ENCODE results near the gene ZBTB39. TPM values are rescaled to one million over a fixed set of nuclear protein-coding genes. Genes with fewer than 3 reads are reported as not detected.
"Not testable (repeated sequence)": the region's sequence is repeated elsewhere in the genome, so short reads cannot be mapped to it uniquely, and the experiment has no call there.

ZBTB39 gene
- total RNA-seq = 10 to 100 TPM in 2 of 4 donors, 1 to 10 TPM in 2; 7.6 to 13.0 (median 10.9) TPM

GRCh38 chr12:57005980-57006808 is at the start of gene ZBTB39:
Gene ZBTB39 (minus strand): TSS chr12:57006546. CDS start chr12:57004917, 1,629 bp downstream.
- intact Hi-C loops (cut with DNase I; ENCODE audit: low total_unique reads) = no loop called here
- Histone ChIP-seq H3K4me3 (peak within 1 kb of the TSS; percentile 98 to 99), H3K27me3 (no peaks in the 10 kb centered on the region), H3K4me1 (peaks cover 0 to 4% of the 10 kb centered on the region in 2 donors), H3K9me3 (no peaks in the 10 kb centered on the region), H3K27ac (peak within 1 kb of the TSS; percentile 89 to 90), H3K36me3 (no peaks in the 10 kb centered on the region)
- DNase-seq = peak; percentile 31 to 63
- peak; percentile 36 to 70 (median 46) for TF ChIP-seq CTCF (IDR thresholded peaks at IDR 0.05)
- TF ChIP-seq POLR2A (IDR thresholded peaks at IDR 0.05) = peak in 1 of 2 donors; percentile 39

- Histone ChIP-seq H3K27ac (peak overlapping the region; percentile 50 to 53), H3K27me3 (no peaks in the 10 kb centered on the region), H3K36me3 (no peaks in the 10 kb centered on the region), H3K4me1 (no peaks in the 10 kb centered on the region), H3K4me3 (no peak overlapping the region), H3K9me3 (no peaks in the 10 kb centered on the region)
- TF ChIP-seq CTCF (IDR thresholded peaks at IDR 0.05) = no peak
- TF ChIP-seq POLR2A (IDR thresholded peaks at IDR 0.05) = no peak
- no peak for DNase-seq
- intact Hi-C loops (cut with DNase I; ENCODE audit: low total_unique reads) = no loop called here
These were observed 49.5 kb upstream of the ZBTB39 start for GRCh38 chr12:57055824-57056223.

- H3K27ac ChIP-seq; H3K36me3 ChIP-seq; H3K4me1 ChIP-seq; intact Hi-C loops (cut with DNase I; ENCODE audit: low total_unique reads); H3K27me3 ChIP-seq; DNase-seq; H3K9me3 ChIP-seq; H3K4me3 ChIP-seq: not testable (repeated sequence)
These were observed 47.6 kb upstream of the ZBTB39 start for GRCh38 chr12:57053901-57054300.

- H3K4me1 ChIP-seq; H3K27ac ChIP-seq; H3K9me3 ChIP-seq; H3K4me3 ChIP-seq; H3K36me3 ChIP-seq; H3K27me3 ChIP-seq; intact Hi-C loops (cut with DNase I; ENCODE audit: low total_unique reads); DNase-seq: not testable (repeated sequence)
These were observed 46.8 kb upstream of the ZBTB39 start for GRCh38 chr12:57053146-57053545.

- no peaks in the 10 kb centered on the region for H3K4me1 ChIP-seq
- H3K9me3 ChIP-seq = no peaks in the 10 kb centered on the region
- no peak for DNase-seq
These were observed 44.7 kb upstream of the ZBTB39 start for GRCh38 chr12:57051011-57051410.

More at GRCh38 chr12:57051011-57051410, 44.7 kb upstream of the ZBTB39 start:
- no peaks in the 10 kb centered on the region for H3K27me3 ChIP-seq
- TF ChIP-seq CTCF (IDR thresholded peaks at IDR 0.05) (no peak), POLR2A (IDR thresholded peaks at IDR 0.05) (no peak)
- no peak overlapping the region for H3K27ac ChIP-seq
- no peak overlapping the region for H3K4me3 ChIP-seq
- intact Hi-C loops (cut with DNase I; ENCODE audit: low total_unique reads) = no loop called here
- no peaks in the 10 kb centered on the region for H3K36me3 ChIP-seq
